ENCODE data around the gene NOXO1.

Gene NOXO1

GRCh38 chr16:1979271-1980029 lies 1.8 kb downstream of the NOXO1 start:
- no peak for DNase-seq

- DNase-seq, result no peak
Observed at GRCh38 chr16:1978476-1979120, 2.7 kb downstream of the NOXO1 start.

- DNase-seq, result no peak
Observed at GRCh38 chr16:1977875-1978268, 3.4 kb downstream of the NOXO1 start.

GRCh38 chr16:1976951-1977874 lies 4.1 kb downstream of the NOXO1 start:
- DNase-seq, result no peak

- no peak for DNase-seq
Observed at GRCh38 chr16:1976216-1976520, 5.1 kb downstream of the NOXO1 start.

GRCh38 chr16:1975432-1976215 lies 5.6 kb downstream of the NOXO1 start:
- DNase-seq, result no peak

- DNase-seq, result no peak
Observed at GRCh38 chr16:1974157-1975070, 6.9 kb downstream of the NOXO1 start.

GRCh38 chr16:1973461-1974156 lies 7.7 kb downstream of the NOXO1 start:
- no peak for DNase-seq

GRCh38 chr16:1972490-1972877 lies 8.8 kb downstream of the NOXO1 start:
- DNase-seq, result no peak

GRCh38 chr16:1971796-1972489 lies 9.3 kb downstream of the NOXO1 start, which contains the start of gene TBL3:
Gene TBL3 (plus strand): TSS chr16:1972053. CDS start chr16:1972165, 112 bp downstream.
- peak; percentile 93 to 99 (median 96) for DNase-seq

GRCh38 chr16:1968146-1968953 lies 12.9 kb downstream of the NOXO1 start:
- DNase-seq, result no peak

- no peak for DNase-seq
Observed at GRCh38 chr16:1966460-1966859, 14.8 kb downstream of the NOXO1 start, which contains the start of gene RNF151. Gene RNF151 (plus strand): TSS chr16:1966856. CDS start chr16:1966882, 26 bp downstream.

- no peak for DNase-seq
Observed at GRCh38 chr16:1965396-1966001, 15.8 kb downstream of the NOXO1 start.

- DNase-seq, result peak; percentile 97 to 100 (median 99)
Observed at GRCh38 chr16:1964506-1965395, 16.5 kb downstream of the NOXO1 start, which contains the start of gene RPS2. Gene RPS2 (minus strand): TSS chr16:1964826. CDS start chr16:1964625, 201 bp downstream.

GRCh38 chr16:1963806-1964505 lies 17.3 kb downstream of the NOXO1 start:
- DNase-seq, result peak in 4 of 5 experiments; percentile 18 to 63 (median 34)

All from T-helper 2 cell (primary cell).